SW480 (cell line): ENCODE data around the gene ZBTB8OS.
"Not testable (repeated sequence)": the region's sequence is repeated elsewhere in the genome, so short reads cannot be mapped to it uniquely, and the experiment has no call there.

ENCODE experiments used
- DNase-seq: peaks from one replicate; pipeline ENCODE4 v3.0.0-alpha.2; 2016; ENCODE audit warnings: low spot score

The ZBTB8OS gene

DNA sequence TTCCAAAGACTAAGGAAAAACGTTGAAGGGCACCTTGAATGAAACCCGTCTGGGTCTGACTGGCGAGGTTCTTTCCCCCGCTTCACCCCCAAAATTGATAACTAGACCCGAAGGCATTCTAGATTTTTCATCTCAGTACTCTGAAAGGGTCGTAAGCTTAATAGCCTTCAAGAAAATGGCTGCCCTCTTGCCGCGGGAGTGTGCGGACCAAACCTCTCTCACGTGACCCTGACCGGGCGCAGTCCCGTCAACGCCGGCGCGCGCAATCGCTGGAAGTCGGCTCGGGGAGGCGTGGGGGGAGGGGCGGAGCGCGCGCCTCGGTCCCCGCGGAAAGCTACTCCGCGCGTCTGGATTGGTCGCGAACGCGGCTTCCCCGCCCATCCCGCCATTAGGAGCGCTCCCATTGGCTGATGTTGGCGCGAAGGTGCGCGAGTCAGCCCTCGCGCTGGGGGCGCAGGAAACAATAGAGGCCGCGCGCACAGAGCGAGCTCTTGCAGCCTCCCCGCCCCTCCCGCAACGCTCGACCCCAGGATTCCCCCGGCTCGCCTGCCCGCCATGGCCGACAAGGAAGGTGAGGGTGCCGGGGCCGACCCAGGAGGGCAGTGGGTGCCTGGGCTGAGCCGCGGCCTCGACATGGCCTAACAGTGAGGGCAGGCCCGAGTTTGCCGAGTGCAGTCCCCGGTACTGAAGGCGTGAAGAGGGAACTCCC, 556 bp upstream of the ZBTB8OS start, which contains the start of gene RBBP4:
TSS of gene RBBP4 (plus strand) at position 457 of the 709 bp plus-strand sequence. CDS start at position 556, 99 bp downstream.
- peak; percentile 94 for DNase-seq

DNA sequence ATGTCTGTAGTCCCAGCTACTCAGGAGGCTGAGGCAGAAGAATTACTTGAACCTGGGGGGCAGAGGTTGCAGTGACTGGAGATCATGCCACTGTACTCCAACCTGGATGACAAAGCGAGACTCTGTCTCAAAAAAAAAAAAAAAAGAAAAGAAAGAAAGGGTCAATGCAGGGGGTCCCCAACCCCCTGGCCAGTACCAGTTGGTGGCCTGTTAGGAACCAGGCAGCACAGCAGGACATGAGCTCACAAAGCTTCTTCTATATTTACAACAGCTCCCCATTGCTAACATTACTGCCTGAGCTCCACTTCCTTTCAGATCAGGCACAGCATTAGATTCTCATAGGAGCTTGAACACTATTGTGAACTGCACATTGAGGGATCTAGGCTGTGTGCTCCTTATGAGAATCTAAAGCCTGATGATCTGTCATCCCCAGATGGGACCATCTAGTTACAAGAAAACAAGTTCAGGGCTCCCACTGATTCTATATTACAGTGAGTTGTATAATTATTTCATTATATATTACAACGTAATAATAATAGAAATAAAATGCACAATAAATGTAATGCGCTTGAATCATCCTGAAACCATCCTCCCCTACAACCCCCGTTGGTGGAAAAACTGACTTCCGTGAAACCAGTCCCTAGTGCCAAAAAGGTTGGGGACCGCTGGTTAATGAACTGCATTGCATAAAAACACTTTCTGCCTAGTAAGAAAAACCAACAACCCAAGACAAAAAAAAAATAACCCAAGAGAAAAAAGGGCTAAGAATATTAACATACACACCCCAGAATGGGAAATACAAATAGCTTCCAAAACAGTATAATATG, 2.8 kb downstream of the ZBTB8OS start:
- DNase-seq, result no peak

DNA sequence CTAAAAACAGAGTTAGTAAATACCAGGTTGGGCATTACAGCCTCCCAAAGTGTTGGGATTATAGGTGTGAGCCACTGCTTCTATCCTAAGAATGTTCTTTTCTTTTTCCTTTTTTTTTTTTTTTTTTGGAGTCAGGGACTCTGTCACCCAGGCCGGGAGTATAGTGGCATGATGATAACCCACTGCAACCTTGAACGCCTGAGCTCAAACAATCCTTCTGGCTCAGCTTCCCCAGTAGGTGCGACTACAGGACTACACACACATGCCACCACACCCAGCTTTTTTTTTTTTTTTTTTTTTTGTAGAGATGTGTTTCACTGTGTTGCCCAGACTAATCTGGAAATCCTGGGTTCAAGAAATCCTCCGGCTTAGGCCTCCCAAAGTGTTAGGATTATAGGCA, 5.9 kb downstream of the ZBTB8OS start:
- DNase-seq, result no peak

DNA sequence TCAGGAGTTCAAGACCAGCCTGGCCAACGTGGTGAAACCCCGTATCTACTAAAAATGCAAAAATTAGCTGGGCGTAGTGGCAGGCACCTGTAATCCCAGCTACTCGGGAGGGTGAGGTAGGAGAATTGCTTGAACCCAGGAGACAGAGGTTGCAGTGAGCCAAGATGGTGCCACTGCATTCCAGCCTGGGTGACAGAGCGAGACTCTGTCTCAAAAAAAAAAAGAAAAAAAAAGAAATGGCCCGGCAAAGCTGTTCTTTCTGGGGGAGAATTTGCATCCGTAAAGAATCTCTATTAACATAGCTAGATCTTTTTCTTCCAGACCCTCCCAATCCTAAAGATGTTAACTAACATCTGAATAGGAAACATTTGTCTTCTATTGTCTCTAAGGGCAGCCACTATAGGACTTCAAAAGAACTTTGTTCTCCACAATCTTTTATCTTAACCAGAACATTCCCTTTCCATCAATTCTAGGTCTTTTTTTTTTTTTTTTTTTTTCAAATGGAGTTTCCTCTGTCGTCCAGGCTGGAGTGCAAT, 8.0 kb downstream of the ZBTB8OS start:
- not testable (repeated sequence) for DNase-seq

DNA sequence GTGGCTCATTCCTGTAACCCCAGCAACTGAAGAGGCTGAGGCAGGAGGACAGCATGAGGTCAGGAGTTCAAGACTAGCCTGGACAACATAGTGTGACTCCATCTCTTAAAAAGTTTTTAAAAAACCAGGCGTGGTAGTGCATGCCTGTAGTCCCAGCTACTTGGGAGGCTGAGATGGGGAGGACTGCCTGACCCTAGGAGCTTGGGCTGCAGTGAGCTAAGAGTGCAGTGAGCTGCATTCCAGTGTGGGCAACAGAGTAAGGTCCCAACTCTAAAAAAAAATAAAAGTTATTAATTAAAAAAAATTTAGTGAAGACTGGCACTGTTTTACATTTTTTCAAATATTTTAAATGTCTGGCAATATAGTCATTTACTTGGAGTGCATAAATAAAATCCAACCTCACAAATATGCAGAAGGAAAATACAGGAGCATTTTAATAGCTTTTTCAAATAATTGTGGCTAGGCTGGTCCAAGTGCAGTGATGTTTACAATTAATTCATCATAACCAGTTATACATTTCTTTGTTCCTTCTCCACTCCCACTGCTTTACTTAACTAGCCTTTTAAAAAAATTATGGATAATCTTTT, 10.8 kb downstream of the ZBTB8OS start:
- no peak for DNase-seq

DNA sequence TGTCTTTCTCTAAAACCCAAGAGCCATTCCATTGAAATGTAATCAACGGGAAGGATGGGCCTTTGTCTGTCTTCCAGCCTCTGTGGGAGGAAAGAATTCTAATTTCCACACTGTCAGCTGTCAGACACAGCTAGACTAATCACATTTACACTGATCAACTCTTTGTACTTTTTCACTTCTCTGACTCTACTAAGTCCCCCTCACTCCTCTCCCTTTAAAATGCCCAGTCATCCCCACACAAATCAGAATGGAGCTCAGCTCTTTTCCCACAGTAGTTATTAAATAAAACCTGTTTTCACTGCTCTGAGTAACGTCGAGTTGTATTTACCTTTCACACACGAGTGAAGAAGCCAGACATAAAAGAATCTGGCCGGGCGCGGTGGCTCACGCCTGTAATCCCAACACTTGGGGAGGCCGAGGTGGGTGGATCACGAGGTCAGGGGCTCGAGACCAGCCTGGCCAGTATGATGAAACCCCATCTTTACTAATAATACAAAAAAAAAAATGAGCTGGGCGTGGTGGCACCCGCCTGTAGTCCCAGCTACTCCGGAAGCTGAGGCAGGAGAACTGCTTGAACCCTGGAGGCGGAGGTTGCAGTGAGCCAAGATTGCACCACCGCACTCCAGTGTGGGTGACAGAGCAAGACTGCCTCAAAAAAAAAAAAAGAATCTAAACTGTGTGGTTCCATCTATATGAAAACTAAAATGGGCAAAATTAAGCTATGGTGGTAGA, 13.3 kb downstream of the ZBTB8OS start:
- no peak for DNase-seq

DNA sequence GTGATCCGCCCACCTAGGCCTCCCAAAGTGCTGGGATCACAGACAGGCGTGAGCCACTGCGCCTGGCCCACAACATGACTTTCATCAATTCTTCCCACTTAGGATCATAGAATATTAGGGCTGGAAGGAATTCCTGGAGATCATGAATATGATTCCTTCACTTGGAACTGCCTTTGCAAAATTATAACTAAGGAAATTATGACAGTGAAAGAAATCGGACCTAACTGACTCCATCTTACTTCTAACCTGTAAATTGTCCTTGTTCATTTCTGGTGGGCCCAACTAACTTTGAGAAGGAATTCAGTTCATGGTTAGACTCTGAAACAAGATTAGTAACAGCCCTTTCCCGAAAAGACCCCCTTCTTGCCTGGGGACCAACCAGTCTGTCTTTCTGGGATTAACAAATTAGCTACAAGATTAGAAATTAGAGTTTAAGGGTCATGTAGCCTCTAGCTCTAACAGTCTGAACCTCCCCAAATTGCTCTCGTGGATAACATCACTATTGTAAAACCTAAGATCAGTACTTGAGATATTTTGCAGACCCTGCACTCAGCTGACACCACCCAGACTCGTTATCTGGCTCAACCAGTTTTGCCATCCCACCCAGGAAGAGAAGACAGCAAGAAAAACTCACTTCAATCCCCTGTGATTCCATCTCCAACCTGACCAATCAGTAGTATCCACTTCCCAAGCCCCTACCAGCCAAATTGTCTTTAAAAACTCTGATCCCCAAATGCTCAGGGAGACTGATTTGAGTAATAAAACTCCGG, 14.7 kb downstream of the ZBTB8OS start:
- DNase-seq, result no peak

DNA sequence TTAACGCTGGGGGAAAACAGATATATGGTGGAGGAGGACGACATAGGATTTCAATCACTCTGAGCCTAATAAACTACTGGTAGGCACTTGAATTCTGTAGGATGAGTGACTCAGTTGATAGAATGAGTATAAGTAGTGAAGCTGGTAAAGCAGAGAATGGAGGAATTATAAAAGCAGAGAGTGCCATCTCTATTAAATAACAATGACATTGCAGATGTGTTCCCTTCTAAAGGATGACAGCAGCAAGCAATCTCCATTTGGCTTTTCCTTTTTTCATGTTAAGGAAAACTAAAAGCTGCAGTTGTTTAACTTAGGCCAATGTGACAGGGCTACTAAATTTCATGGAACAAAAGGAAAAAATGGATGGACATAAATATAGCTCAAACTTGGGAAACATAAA, 17.5 kb downstream of the ZBTB8OS start:
- no peak for DNase-seq

DNA sequence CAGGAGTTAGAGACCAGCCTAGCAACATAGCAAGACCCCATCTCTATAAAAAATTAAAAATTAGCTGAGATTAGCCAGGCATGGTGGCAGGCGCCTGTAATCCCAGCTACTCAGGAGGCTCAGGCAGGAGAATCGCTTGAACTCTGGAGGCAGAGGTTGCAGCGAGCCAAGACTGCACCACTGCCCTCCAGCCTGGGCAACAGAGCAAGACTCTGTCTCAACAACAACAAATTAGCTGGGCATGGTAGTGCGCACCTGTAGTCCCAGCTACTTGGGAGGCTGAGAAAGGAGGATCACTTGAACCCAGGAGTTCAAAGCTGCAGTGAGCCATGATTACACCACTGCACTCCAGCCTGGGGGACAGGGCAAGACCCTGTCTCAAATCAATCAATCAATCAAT, 20.2 kb downstream of the ZBTB8OS start:
- not testable (repeated sequence) for DNase-seq

DNA sequence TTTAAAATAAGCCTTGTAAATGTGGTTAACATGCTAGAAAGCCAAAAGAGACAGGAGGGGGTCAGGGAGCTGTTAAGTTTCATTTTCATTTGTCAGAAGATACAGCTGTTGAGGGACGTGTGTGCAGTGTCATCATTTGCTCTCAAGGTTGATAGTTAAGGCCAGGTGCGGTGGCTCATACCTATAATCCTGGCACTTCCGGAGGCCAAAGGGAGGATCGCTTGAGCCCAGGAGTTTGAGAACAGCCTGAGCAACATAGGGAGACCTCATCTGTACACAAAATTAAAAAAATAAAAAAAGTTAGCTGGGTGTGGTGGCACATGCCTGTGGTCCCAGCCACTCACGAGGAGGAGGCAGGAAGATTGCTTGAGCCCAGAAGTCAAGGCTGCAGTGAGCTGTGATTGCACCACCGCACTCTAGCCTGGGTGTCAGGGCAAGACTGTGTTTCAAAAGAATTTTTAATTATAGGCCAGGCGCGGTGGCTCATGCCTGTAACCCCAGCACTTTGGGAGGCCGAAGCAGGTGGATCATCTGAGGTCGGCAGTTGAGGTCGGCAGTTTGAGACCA, 22.7 kb downstream of the ZBTB8OS start:
- DNase-seq, result no peak

DNA sequence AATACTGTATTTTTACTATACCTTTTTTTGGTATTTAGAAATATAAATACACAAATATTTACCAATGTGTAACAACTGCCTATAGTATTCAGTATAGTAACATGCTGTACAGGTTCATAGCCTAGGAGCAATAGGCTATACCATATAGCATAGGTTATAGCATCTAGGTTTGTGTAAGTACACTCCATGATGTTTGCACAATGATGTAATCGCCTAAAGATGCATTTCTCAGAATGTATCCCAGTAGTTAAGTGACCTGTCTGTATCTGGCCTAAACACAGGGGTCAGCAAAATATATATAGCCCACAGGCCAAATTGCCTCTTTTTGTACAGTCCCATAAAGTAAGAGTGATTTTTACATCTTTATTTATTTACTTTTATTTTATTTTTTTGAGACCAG, 24.2 kb downstream of the ZBTB8OS start:
- no peak for DNase-seq

DNA sequence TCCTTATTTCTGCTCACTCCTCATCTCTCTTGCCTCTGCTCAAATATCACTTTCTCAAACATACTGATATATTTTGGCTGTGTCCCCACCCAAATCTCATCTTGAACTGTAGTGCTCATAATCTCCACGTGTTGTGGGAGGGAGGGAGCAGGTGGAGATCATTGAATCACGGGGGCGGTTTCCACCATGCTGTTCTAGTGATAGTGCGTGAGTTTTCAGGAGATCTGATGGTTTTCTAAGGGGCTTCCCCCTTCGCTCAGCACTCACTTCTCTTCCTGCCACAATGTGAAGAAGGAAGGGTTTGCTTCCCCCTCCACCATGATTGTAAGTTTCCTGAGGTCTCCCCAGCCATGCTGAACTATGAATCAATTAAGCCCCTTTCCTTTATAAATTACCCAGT, 26.6 kb downstream of the ZBTB8OS start:
- DNase-seq, result no peak

DNA sequence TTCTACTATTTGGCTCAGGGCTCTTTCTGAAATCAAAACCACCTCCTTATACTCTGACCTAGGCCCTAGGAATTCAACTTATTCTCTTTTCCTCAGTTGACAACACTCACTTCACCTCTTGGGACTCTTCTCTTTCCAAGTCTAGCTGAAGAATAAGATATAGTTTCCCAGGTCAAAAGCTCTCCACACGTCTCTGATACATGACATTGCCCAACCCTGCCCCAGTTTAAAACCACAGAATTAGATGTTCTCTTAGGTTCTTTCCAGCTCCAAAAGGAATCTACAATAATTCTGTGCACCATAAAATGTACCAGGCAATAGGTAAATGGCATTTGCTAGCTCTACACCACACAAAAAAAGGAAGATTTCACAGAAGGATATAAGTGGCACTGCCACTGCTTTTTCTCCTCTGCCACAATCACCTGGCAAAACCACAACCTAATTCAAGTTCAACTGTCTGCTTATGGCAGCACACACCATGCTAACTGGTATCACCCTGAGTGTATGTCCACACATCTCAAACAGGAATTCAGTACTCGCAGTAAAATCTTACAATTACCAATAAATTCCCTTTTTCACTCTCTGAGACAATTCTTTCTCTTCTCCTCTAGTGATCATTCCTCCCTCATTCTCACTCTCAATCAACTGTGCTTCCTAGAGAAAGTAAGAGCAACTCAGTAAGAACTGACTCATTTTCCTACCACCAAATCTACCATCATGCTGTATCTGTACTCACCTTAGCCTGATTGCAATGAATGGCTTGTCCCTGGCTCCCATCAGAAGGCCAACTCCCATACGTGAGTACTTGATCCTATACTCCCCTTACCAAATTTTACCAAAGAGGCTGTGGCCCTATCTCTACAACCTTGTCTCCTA, 27.3 kb downstream of the ZBTB8OS start:
- no peak for DNase-seq

DNA sequence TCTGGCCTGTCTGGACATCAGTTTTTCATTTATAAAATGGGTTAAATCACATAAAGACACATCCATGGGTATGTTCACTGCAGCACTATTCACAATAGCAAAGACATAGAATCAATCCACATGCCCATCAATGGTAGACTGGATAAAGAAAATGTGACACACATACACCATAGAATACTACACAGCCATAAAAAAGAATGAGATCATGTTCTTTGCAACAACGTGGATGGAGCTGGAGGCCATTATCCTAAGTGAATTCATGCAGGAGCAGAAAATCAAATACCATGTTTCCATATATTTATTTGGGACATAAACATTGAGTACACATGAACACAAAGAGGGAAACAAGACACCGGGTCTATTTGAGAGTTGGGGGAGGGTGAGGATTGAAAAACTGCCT, 28.1 kb downstream of the ZBTB8OS start:
- DNase-seq, result no peak

DNA sequence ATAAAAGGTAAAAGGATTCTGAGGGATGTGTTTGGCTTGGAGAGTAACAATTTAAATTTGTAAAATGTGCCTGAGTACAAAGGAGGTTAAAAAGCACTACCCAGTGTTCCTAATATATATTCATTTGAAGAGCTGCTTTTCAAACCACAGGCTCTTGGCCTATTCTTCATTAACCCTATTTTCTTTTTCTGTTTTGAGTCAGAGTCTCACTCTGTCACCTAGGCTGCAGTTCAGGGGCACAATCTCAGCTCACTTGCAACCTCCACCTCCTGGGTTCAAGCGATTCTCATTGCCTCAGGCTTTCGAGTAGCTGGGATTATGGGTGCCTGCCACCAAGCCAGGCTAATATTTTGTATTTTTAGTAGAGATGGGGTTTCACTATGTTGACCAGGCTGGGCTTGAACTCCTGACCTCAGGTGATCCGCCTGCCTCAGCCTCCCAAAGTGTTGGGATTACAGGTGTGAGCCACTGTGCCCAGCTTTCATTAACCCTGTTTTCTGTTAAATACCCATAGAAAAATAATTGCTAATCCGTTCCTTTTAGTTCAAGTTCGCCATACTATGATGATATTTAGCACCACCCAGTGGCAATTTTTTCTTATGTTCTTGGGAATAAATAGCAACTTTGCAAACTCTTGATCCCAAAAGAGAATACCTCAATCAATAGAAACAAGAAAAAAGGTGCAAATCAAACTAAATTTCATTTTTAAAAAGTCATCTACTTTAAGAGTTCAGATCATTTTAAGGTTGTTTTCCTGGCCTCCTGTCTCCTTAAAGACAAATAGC, 30.5 kb downstream of the ZBTB8OS start:
- no peak for DNase-seq

DNA sequence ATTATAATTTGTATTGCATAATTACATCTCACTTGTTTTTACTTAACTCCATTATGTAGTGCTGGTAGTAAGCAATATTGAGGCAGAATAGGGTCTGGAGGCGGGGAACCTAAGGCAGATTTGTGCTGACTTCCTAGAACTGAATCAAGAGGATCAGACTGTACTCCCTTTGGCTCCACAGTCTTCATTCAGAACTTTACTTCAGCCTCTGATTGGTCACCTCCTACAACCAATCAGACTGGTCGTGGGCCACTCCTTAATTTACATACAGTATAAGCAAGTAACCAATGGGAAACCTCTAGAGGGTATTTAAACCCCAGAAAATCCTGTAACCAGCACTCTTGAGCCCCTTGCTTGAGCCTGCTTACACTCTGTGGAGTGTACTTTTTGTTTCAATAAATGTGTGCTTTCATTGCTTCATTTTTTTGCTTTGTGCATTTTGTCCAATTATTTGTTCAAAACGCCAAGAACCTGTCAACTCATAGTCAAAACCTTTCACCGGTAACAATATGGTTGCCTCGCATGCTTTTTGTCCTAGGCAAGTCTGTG, 31.6 kb downstream of the ZBTB8OS start:
- no peak for DNase-seq

DNA sequence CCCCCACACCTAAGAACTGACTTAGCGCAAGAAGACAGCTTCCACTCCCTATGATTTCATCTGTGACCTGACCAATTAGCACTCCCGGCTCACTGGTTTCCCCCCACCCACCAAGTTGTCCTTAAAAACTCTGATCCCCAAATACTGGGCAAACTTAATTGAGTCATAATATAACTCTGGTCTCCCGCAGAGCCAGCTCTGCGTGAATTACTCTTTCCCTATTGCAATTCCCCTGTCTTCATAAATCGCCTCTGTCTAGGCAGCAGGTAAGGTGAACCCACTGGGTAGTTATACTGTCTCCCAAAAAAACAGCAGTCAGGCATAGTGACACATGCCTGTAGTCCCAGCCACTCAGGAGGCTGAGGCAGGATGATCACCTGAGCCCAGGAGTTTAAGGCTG, 36.9 kb downstream of the ZBTB8OS start:
- no peak for DNase-seq

DNA sequence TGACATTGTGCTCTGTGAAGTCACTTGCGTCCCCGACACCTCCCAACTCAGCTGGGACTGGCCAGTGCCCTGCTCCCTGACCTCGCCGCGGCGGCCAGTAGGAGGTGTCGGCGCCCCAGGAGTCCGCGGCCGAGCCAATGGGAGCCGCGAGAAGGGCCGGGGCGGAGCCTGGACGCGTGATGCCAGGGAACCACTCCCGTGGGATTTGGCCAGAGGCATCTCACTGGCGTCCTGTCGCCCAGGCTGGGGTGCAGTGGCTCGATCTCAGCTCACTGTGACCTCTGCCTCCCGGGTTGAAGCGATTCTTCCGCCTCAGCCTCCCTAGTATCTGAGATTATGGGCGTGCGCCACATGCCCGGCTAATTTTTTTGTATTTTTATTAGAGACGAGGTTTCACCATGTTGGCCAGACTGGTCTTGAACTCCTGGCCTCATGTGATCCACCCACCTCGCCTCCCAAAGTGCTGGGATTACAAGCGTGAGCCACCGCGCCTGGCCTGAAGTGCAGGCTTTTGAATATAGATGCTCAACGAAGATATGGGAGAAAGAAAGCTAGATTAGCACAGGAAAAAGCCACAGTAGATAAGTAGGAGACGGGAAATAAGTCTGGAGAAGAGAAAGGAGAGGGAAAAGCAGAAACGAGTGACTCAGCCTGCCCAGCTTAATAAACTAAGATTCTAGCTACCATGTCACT, 38.0 kb downstream of the ZBTB8OS start:
- DNase-seq, result peak; percentile 83
